Esophagus squamous epithelium (tissue), 4 donors: Measurements from ENCODE around the gene RNF220.

ENCODE experiments used
- CTCF ChIP-seq, 6 experiments: fragments of 450-650 bp in 4 of 6; fragments of 200-600 bp in 2 of 6; sonication (generic) in 2 of 6; IDR thresholded peaks; one replicate each; pipeline ENCODE4 v1.5.1; 2016 to 2019; ENCODE audit warnings: antibody characterized with exemption in 6 of 6, mild to moderate bottlenecking in 4 of 6, moderate library complexity in 4 of 6
- POLR2A ChIP-seq, 4 donors: fragments of 450-650 bp; IDR thresholded peaks; one replicate each; pipeline ENCODE4 v1.6.1; 2017; ENCODE audit warnings: antibody characterized with exemption in 4 of 4, mild to moderate bottlenecking in 4 of 4, moderate library complexity in 3 of 4

GRCh38 chr1:44688760-44689446, 283.8 kb downstream of the RNF220 start:
- TF ChIP-seq CTCF (IDR thresholded peaks at IDR 0.05): no peak
- no peak for TF ChIP-seq POLR2A (IDR thresholded peaks at IDR 0.05)
